ENCODE data around the gene FSTL4. TPM values are rescaled to one million over a fixed set of nuclear protein-coding genes. Genes with fewer than 3 reads are reported as not detected.

Gene FSTL4
- total and polyA plus RNA-seq, 2 donors from 2014 or later = 0.09 to 4.0 TPM

DNA sequence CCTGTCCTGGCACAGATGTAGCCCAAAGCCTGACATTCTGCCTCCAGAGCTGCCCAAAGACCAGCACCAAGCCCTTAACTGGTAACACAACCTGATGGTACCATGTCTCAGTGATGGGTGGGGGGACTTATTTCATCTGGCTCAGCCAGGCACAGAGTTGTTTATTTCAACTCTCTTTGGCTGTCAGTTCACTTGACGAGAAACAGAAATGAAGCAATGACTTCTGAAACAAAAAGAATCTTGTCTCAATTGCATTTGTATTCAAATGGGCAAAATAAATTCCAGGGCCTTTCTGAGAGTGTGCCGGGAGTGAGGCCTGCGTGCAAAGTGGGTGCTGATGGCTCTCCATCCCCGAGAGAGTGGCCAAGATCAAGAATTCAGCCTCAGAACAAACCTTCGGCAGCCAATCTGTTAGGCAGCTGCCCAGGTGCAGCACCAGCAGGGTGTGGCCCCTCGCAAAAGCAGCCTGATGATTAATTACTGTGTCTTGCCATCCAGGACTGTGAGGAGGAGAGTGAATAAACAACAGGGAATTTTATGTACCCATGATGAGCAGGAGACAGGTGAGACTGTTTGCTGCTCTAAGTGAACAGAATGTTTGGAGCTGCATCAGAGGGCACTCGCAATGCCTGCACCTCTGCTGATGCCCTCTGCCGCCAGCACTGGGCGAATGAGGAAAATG is 322.5 kb downstream of the FSTL4 start:
- intact Hi-C loops (cut with DNase I) = no loop called here
- no peak for FAIRE-seq
- no peaks in the 10 kb centered on the region for H3K36me3 ChIP-seq (ENCODE audit: control insufficient read depth in 2 of 3, insufficient read depth in 3 of 3, low read length in 3 of 3)

DNA sequence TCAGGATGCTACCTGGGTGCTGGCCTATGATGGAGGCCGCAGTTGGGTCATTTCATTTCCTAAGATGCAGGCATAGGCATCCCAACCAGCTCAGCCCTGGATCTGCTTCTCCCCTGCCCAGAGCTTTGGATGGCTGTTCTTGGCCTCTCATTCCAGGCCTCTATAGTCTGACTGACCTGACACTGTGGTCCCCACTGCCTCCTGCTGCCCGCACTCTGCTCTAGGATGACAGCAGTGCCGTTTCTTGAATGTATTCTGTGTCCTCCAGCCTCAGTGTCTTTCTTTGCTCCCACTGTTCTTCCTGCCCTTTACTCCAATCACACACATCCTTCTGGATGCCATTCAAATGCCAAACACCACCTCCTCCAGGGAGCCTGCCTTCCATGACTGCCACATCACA is 324.8 kb downstream of the FSTL4 start:
- Histone ChIP-seq H3K9ac (ENCODE audit: low read length in 3 of 3) (no peak overlapping the region), H3K27ac (ENCODE audit: low read depth in 2 of 2, low read length in 2 of 2) (no peak overlapping the region), H3K9me3 (ENCODE audit: control insufficient read depth in 2 of 3, insufficient read depth in 1 of 3, low read length in 3 of 3) (no peaks in the 10 kb centered on the region), H3K27me3 (ENCODE audit: control insufficient read depth, insufficient read depth, low read length) (no peaks in the 10 kb centered on the region), H3K4me3 (ENCODE audit: low read length in 3 of 3) (no peak overlapping the region), H3K4me1 (ENCODE audit: control insufficient read depth in 2 of 3, insufficient read depth in 2 of 3, low read depth in 1 of 3, low read length in 3 of 3) (no peaks in the 10 kb centered on the region), H3K36me3 (ENCODE audit: control insufficient read depth in 2 of 3, insufficient read depth in 3 of 3, low read length in 3 of 3) (no peaks in the 10 kb centered on the region)
- peak; percentile 49 for TF ChIP-seq CTCF (IDR thresholded peaks at IDR 0.05; ENCODE audit: borderline replicate concordance, extremely low read depth, insufficient read depth)
- intact Hi-C loops (cut with DNase I) = no loop called here
- no peak for FAIRE-seq
- peak in 4 of 5 donors; percentile 22 to 67 (median 63) for DNase-seq

More for the DNA sequence above, 322.5 kb downstream of the FSTL4 start:
- Histone ChIP-seq H3K9me3 (ENCODE audit: control insufficient read depth in 2 of 3, insufficient read depth in 1 of 3, low read length in 3 of 3) (no peaks in the 10 kb centered on the region), H3K4me3 (ENCODE audit: low read length in 3 of 3) (no peak overlapping the region), H3K27ac (ENCODE audit: low read depth in 2 of 2, low read length in 2 of 2) (no peak overlapping the region), H3K9ac (ENCODE audit: low read length in 3 of 3) (no peak overlapping the region), H3K4me1 (ENCODE audit: control insufficient read depth in 2 of 3, insufficient read depth in 2 of 3, low read depth in 1 of 3, low read length in 3 of 3) (no peaks in the 10 kb centered on the region), H3K27me3 (ENCODE audit: control insufficient read depth, insufficient read depth, low read length) (no peaks in the 10 kb centered on the region)
- TF ChIP-seq CTCF (IDR thresholded peaks at IDR 0.05; ENCODE audit: borderline replicate concordance, extremely low read depth, insufficient read depth) = no peak
- no peak for DNase-seq

- no peaks in the 10 kb centered on the region for H3K9me3 ChIP-seq (ENCODE audit: control insufficient read depth in 2 of 3, insufficient read depth in 1 of 3, low read length in 3 of 3)
- DNase-seq (no peak), FAIRE-seq (no peak)
- H3K9ac ChIP-seq (ENCODE audit: low read length in 3 of 3) = no peak overlapping the region
- H3K4me1 ChIP-seq (ENCODE audit: control insufficient read depth in 2 of 3, insufficient read depth in 2 of 3, low read depth in 1 of 3, low read length in 3 of 3) = no peaks in the 10 kb centered on the region
- TF ChIP-seq CTCF (IDR thresholded peaks at IDR 0.05; ENCODE audit: borderline replicate concordance, extremely low read depth, insufficient read depth) = no peak
- intact Hi-C loops (cut with DNase I) = no loop called here
- H3K27ac ChIP-seq (ENCODE audit: low read depth in 2 of 2, low read length in 2 of 2) = no peak overlapping the region
- H3K27me3 ChIP-seq (ENCODE audit: control insufficient read depth, insufficient read depth, low read length) = no peaks in the 10 kb centered on the region
- no peaks in the 10 kb centered on the region for H3K36me3 ChIP-seq (ENCODE audit: control insufficient read depth in 2 of 3, insufficient read depth in 3 of 3, low read length in 3 of 3)
- no peak overlapping the region for H3K4me3 ChIP-seq (ENCODE audit: low read length in 3 of 3)
Measured at GRCh38 chr5:133286483-133286882, 325.9 kb downstream of the FSTL4 start.
